HEK293 (cell line): ENCODE data around the gene CCDC78.

Experiments
- ELK4 ChIP-seq: IDR thresholded peaks from 2 replicates; pipeline ENCODE4 v1.6.1; 2011; ENCODE audit warnings: mild to moderate bottlenecking, low read depth, low read length, borderline replicate concordance
- GFI1B ChIP-seq: fragments of 450-650 bp; formaldehyde crosslinking; IDR thresholded peaks from 2 replicates; pipeline ENCODE4 v1.5.1; 2016; ENCODE audit warnings: missing biosample characterization, missing genetic modification characterization
- KLF1 ChIP-seq: fragments of 450-650 bp; formaldehyde crosslinking; IDR thresholded peaks from 2 replicates; pipeline ENCODE4 v1.5.1; 2016; ENCODE audit warnings: missing biosample characterization, missing genetic modification characterization
- KLF9 ChIP-seq: fragments of 450-650 bp; formaldehyde crosslinking; IDR thresholded peaks from 2 replicates; pipeline ENCODE4 v1.5.1; 2016; ENCODE audit warnings: missing biosample characterization, missing genetic modification characterization, low read depth
- RBAK ChIP-seq: fragments of 450-650 bp; formaldehyde crosslinking; IDR thresholded peaks from 2 replicates; pipeline ENCODE4 v1.5.1; 2016; ENCODE audit warnings: missing biosample characterization, missing genetic modification characterization
- REPIN1 ChIP-seq: fragments of 450-650 bp; formaldehyde crosslinking; IDR thresholded peaks from 2 replicates; pipeline ENCODE4 v1.5.1; 2017; ENCODE audit warnings: missing biosample characterization, missing genetic modification characterization, low read depth
- SP3 ChIP-seq: fragments of 450-650 bp; formaldehyde crosslinking; IDR thresholded peaks from 2 replicates; pipeline ENCODE4 v1.5.1; 2016; ENCODE audit warnings: missing biosample characterization, missing genetic modification characterization
- WT1 ChIP-seq: fragments of 450-650 bp; formaldehyde crosslinking; IDR thresholded peaks from 2 replicates; pipeline ENCODE4 v1.5.1; 2016; ENCODE audit warnings: missing biosample characterization, missing genetic modification characterization
- ZBTB1 ChIP-seq: fragments of 450-650 bp; formaldehyde crosslinking; IDR thresholded peaks from 2 replicates; pipeline ENCODE4 v1.5.1; 2016; ENCODE audit warnings: missing biosample characterization, missing genetic modification characterization
- ZBTB17 ChIP-seq: fragments of 450-650 bp; formaldehyde crosslinking; IDR thresholded peaks from 2 replicates; pipeline ENCODE4 v1.5.1; 2016; ENCODE audit warnings: missing biosample characterization, missing genetic modification characterization
- ZBTB7A ChIP-seq: fragments of 450-650 bp; formaldehyde crosslinking; IDR thresholded peaks from 2 replicates; pipeline ENCODE4 v1.5.1; 2016; ENCODE audit warnings: low read depth, missing biosample characterization, missing genetic modification characterization
- ZFHX2 ChIP-seq: fragments of 450-650 bp; formaldehyde crosslinking; conservative IDR thresholded peaks from 2 replicates; pipeline ENCODE4 v1.5.1; 2016; ENCODE audit warnings: missing biosample characterization, missing genetic modification characterization
- ZNF121 ChIP-seq: fragments of 450-650 bp; formaldehyde crosslinking; IDR thresholded peaks from 2 replicates; pipeline ENCODE4 v1.5.1; 2016; ENCODE audit warnings: missing biosample characterization, missing genetic modification characterization
- ZNF146 ChIP-seq: fragments of 450-650 bp; formaldehyde crosslinking; IDR thresholded peaks from 2 replicates; pipeline ENCODE4 v1.5.1; 2016; ENCODE audit warnings: missing biosample characterization, missing genetic modification characterization
- ZNF157 ChIP-seq: fragments of 450-650 bp; formaldehyde crosslinking; IDR thresholded peaks from 2 replicates; pipeline ENCODE4 v1.5.1; 2016; ENCODE audit warnings: missing biosample characterization, missing genetic modification characterization
- ZNF169 ChIP-seq: fragments of 450-650 bp; formaldehyde crosslinking; IDR thresholded peaks from 2 replicates; pipeline ENCODE4 v1.5.1; 2016; ENCODE audit warnings: missing biosample characterization, missing genetic modification characterization
- ZNF221 ChIP-seq: fragments of 450-650 bp; formaldehyde crosslinking; IDR thresholded peaks from 2 replicates; pipeline ENCODE4 v1.5.1; 2017; ENCODE audit warnings: missing biosample characterization, missing genetic modification characterization, borderline replicate concordance
- ZNF324 ChIP-seq: fragments of 450-650 bp; formaldehyde crosslinking; IDR thresholded peaks from 2 replicates; pipeline ENCODE4 v1.5.1; 2016; ENCODE audit warnings: missing biosample characterization, missing genetic modification characterization
- ZNF335 ChIP-seq: fragments of 450-650 bp; formaldehyde crosslinking; conservative IDR thresholded peaks from 2 replicates; pipeline ENCODE4 v1.5.1; 2016; ENCODE audit warnings: missing biosample characterization, missing genetic modification characterization
- ZNF350 ChIP-seq: fragments of 450-650 bp; formaldehyde crosslinking; IDR thresholded peaks from 2 replicates; pipeline ENCODE4 v1.5.0; 2017; ENCODE audit warnings: missing biosample characterization, mild to moderate bottlenecking, missing genetic modification characterization
- ZNF354C ChIP-seq: fragments of 450-650 bp; formaldehyde crosslinking; IDR thresholded peaks from 2 replicates; pipeline ENCODE4 v1.5.1; 2016; ENCODE audit warnings: missing biosample characterization, missing genetic modification characterization, low read depth, borderline replicate concordance
- ZNF398 ChIP-seq: fragments of 450-650 bp; formaldehyde crosslinking; IDR thresholded peaks from 2 replicates; pipeline ENCODE4 v1.5.1; 2017; ENCODE audit warnings: missing biosample characterization, missing genetic modification characterization
- ZNF692 ChIP-seq: fragments of 450-650 bp; formaldehyde crosslinking; IDR thresholded peaks from 2 replicates; pipeline ENCODE4 v1.5.1; 2016; ENCODE audit warnings: missing biosample characterization, missing genetic modification characterization
- ZNF777 ChIP-seq: fragments of 450-650 bp; formaldehyde crosslinking; IDR thresholded peaks from 2 replicates; pipeline ENCODE4 v1.5.1; 2017; ENCODE audit warnings: missing biosample characterization, missing genetic modification characterization, borderline replicate concordance
- ZNF791 ChIP-seq: fragments of 450-650 bp; formaldehyde crosslinking; IDR thresholded peaks from 2 replicates; pipeline ENCODE4 v1.5.1; 2016; ENCODE audit warnings: missing biosample characterization, missing genetic modification characterization
- ZNF792 ChIP-seq: fragments of 450-650 bp; formaldehyde crosslinking; IDR thresholded peaks from 2 replicates; pipeline ENCODE4 v1.5.1; 2016; ENCODE audit warnings: missing biosample characterization, missing genetic modification characterization
- ZSCAN30 ChIP-seq: fragments of 450-650 bp; IDR thresholded peaks from 2 replicates; pipeline ENCODE4 v1.5.1; 2018; ENCODE audit warnings: missing biosample characterization, mild to moderate bottlenecking, missing genetic modification characterization, moderate library complexity
- ZXDB ChIP-seq: fragments of 450-650 bp; formaldehyde crosslinking; IDR thresholded peaks from 2 replicates; pipeline ENCODE4 v1.5.1; 2016; ENCODE audit warnings: missing biosample characterization, missing genetic modification characterization
- TF ChIP-seq, protein P1 (sequence below): fragments of 450-650 bp; formaldehyde crosslinking; IDR thresholded peaks from 2 replicates; pipeline ENCODE4 v1.5.1; 2016; ENCODE audit warnings: missing biosample characterization, missing genetic modification characterization
- TF ChIP-seq, protein P2 (sequence below): fragments of 450-650 bp; formaldehyde crosslinking; IDR thresholded peaks from 2 replicates; pipeline ENCODE4 v1.5.1; 2016; ENCODE audit warnings: missing biosample characterization, missing genetic modification characterization
- TF ChIP-seq, protein P3 (sequence below): fragments of 450-650 bp; formaldehyde crosslinking; IDR thresholded peaks from 2 replicates; pipeline ENCODE4 v1.5.1; 2016; ENCODE audit warnings: missing biosample characterization, missing genetic modification characterization

Gene CCDC78

DNA sequence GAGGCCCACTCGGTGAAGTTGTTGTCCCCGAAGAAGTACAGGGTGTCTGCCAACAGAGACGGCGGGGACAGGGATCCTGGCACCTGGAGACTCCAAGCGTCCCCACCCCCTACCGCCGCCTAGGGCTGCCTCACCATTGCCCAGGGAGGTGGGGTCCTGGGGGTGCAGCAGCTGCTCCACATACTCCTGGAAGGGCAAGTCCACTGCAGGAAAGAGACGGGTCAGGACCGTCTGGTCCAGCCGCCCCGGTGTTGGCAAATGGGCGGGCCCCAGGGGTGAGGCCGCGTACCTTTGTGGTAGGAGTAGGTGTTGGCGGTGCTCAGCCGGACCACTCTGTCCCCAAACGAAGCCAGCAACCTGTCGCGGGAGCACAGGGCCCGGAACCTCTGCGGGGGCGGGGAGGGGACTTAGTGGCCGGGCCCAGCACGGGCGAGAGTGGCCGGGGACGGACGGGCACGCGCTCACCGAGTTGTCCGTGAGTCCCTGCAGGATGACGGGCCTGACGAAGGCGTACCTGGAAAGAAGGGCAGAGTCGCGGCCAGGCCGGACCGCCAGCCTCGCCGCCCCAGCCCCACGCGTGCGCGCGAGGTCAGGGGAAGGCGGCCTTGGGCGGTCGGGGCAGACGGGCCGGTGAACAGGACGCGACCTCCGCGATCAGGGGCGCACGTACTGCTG lies 42.7 kb downstream of the CCDC78 start (continued):
- TF ChIP-seq ZNF791 (tag by site-specific recombination) (no peak), ZNF169 (tag by site-specific recombination) (peak; percentile 68; the same call in 1 of the 2 replicates), KLF1 (tag by site-specific recombination) (peak; percentile 81), ZSCAN30 (tag by site-specific recombination) (peak; percentile 24; the same call in 1 of the 2 replicates), GFI1B (tag by site-specific recombination) (peak; percentile 4; the same call in 1 of the 2 replicates), ZXDB (tag by site-specific recombination) (peak; percentile 94), ZNF146 (no peak), KLF9 (tag by site-specific recombination) (peak; percentile 77), ZNF121 (tag by site-specific recombination) (peak; percentile 71; the same call in 1 of the 2 replicates), ELK4 (no peak), ZBTB7A (peak; percentile 67; the same call in 1 of the 2 replicates), WT1 (tag by site-specific recombination) (peak; percentile 48), ZNF792 (no peak; the same call in 1 of the 2 replicates), RBAK (no peak), ZNF157 (tag by site-specific recombination) (no peak), ZFHX2 (tag by site-specific recombination) (peak; percentile 85), ZBTB1 (tag by site-specific recombination) (no peak), REPIN1 (tag by site-specific recombination) (peak; percentile 16; the same call in 1 of the 2 replicates), ZBTB17 (tag by site-specific recombination) (peak; percentile 70), ZNF398 (tag by site-specific recombination) (peak; percentile 42; the same call in 1 of the 2 replicates), ZNF354C (tag by site-specific recombination) (no peak), SP3 (tag by site-specific recombination) (peak; percentile 61), ZNF692 (peak; percentile 89), ZNF350 (tag by site-specific recombination) (no peak), ZNF324 (tag by site-specific recombination) (peak; percentile 66; the same call in 1 of the 2 replicates), ZNF221 (no peak), ZNF335 (tag by site-specific recombination) (peak; percentile 57), ZNF777 (tag by site-specific recombination) (no peak)
- TF ChIP-seq, protein P1, sequence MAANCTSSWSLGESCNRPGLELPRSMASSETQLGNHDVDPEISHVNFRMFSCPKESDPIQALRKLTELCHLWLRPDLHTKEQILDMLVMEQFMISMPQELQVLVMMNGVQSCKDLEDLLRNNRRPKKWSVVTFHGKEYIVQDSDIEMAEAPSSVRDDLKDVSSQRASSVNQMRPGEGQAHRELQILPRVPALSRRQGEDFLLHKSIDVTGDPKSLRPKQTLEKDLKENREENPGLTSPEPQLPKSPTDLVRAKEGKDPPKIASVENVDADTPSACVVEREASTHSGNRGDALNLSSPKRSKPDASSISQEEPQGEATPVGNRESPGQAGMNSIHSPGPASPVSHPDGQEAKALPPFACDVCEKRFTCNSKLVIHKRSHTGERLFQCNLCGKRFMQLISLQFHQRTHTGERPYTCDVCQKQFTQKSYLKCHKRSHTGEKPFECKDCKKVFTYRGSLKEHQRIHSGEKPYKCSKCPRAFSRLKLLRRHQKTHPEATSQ (tag by site-specific recombination): peak; percentile 98
- TF ChIP-seq, protein P2, sequence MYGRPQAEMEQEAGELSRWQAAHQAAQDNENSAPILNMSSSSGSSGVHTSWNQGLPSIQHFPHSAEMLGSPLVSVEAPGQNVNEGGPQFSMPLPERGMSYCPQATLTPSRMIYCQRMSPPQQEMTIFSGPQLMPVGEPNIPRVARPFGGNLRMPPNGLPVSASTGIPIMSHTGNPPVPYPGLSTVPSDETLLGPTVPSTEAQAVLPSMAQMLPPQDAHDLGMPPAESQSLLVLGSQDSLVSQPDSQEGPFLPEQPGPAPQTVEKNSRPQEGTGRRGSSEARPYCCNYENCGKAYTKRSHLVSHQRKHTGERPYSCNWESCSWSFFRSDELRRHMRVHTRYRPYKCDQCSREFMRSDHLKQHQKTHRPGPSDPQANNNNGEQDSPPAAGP (tag by site-specific recombination): peak; percentile 88
- TF ChIP-seq, protein P3, sequence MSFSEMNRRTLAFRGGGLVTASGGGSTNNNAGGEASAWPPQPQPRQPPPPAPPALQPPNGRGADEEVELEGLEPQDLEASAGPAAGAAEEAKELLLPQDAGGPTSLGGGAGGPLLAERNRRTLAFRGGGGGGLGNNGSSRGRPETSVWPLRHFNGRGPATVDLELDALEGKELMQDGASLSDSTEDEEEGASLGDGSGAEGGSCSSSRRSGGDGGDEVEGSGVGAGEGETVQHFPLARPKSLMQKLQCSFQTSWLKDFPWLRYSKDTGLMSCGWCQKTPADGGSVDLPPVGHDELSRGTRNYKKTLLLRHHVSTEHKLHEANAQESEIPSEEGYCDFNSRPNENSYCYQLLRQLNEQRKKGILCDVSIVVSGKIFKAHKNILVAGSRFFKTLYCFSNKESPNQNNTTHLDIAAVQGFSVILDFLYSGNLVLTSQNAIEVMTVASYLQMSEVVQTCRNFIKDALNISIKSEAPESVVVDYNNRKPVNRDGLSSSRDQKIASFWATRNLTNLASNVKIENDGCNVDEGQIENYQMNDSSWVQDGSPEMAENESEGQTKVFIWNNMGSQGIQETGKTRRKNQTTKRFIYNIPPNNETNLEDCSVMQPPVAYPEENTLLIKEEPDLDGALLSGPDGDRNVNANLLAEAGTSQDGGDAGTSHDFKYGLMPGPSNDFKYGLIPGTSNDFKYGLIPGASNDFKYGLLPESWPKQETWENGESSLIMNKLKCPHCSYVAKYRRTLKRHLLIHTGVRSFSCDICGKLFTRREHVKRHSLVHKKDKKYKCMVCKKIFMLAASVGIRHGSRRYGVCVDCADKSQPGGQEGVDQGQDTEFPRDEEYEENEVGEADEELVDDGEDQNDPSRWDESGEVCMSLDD (tag by site-specific recombination): no peak
